ENCODE measurements around the gene TMEM245. TPM values are rescaled to one million over a fixed set of nuclear protein-coding genes. Genes with fewer than 3 reads are reported as not detected.

Gene TMEM245
- total and polyA plus RNA-seq, 4 donors = 34.7 to 82.8 (median 49.1) TPM

GRCh38 chr9:109159583-109159982 is 39.8 kb upstream of the TMEM245 start:
- H3K9me3 ChIP-seq (ENCODE audit: control insufficient read depth, insufficient read depth, low read length) = no peaks in the 10 kb centered on the region
- H3K27me3 ChIP-seq (ENCODE audit: control insufficient read depth, insufficient read depth, low read length) = no peaks in the 10 kb centered on the region
- 97% methylated on average over 4 of the region's 4 CpGs for WGBS (ENCODE audit: insufficient coverage)
- DNase-seq (ENCODE audit: low read depth in 4 of 6, low spot score in 6 of 6) = no peak
- H3K27ac ChIP-seq (ENCODE audit: low read depth, low read length) = no peak overlapping the region
- no peaks in the 10 kb centered on the region for H3K36me3 ChIP-seq (ENCODE audit: control insufficient read depth, insufficient read depth, low read length)
- no peak overlapping the region for H3K4me3 ChIP-seq (ENCODE audit: low read depth, low read length)
- no peaks in the 10 kb centered on the region for H3K4me1 ChIP-seq (ENCODE audit: control insufficient read depth, insufficient read depth, low read length)

- Histone ChIP-seq H3K9me3 (ENCODE audit: control insufficient read depth, insufficient read depth, low read length) (no peaks in the 10 kb centered on the region), H3K36me3 (ENCODE audit: control insufficient read depth, insufficient read depth, low read length) (no peaks in the 10 kb centered on the region), H3K27ac (ENCODE audit: low read depth, low read length) (no peak overlapping the region), H3K4me3 (ENCODE audit: low read depth, low read length) (no peak overlapping the region), H3K27me3 (ENCODE audit: control insufficient read depth, insufficient read depth, low read length) (no peaks in the 10 kb centered on the region), H3K4me1 (ENCODE audit: control insufficient read depth, insufficient read depth, low read length) (no peaks in the 10 kb centered on the region)
- peak in 1 of 6 donors; percentile 31 for DNase-seq (ENCODE audit: low read depth in 4 of 6, low spot score in 6 of 6)
These were observed 38.9 kb upstream of the TMEM245 start for GRCh38 chr9:109158651-109159050.

GRCh38 chr9:109156708-109157107 is 37.0 kb upstream of the TMEM245 start:
- 83% methylated on average over 1 of the region's 8 CpGs for WGBS (ENCODE audit: insufficient coverage)
- Histone ChIP-seq H3K9me3 (ENCODE audit: control insufficient read depth, insufficient read depth, low read length) (peaks cover 2% of the 10 kb centered on the region), H3K27ac (ENCODE audit: low read depth, low read length) (no peak overlapping the region), H3K4me1 (ENCODE audit: control insufficient read depth, insufficient read depth, low read length) (no peaks in the 10 kb centered on the region), H3K27me3 (ENCODE audit: control insufficient read depth, insufficient read depth, low read length) (no peaks in the 10 kb centered on the region), H3K4me3 (ENCODE audit: low read depth, low read length) (no peak overlapping the region), H3K36me3 (ENCODE audit: control insufficient read depth, insufficient read depth, low read length) (no peaks in the 10 kb centered on the region)
- DNase-seq (ENCODE audit: low read depth in 4 of 6, low spot score in 6 of 6) = no peak

- no peaks in the 10 kb centered on the region for H3K27me3 ChIP-seq (ENCODE audit: control insufficient read depth, insufficient read depth, low read length)
- peaks cover 4% of the 10 kb centered on the region for H3K36me3 ChIP-seq (ENCODE audit: control insufficient read depth, insufficient read depth, low read length)
- peaks cover 2% of the 10 kb centered on the region for H3K9me3 ChIP-seq (ENCODE audit: control insufficient read depth, insufficient read depth, low read length)
- no peak overlapping the region for H3K27ac ChIP-seq (ENCODE audit: low read depth, low read length)
- H3K4me3 ChIP-seq (ENCODE audit: low read depth, low read length) = no peak overlapping the region
- H3K4me1 ChIP-seq (ENCODE audit: control insufficient read depth, insufficient read depth, low read length) = no peaks in the 10 kb centered on the region
- 86% methylated on average over 1 of the region's 3 CpGs for WGBS (ENCODE audit: insufficient coverage)
- DNase-seq (ENCODE audit: low read depth in 4 of 6, low spot score in 6 of 6) = no peak
These were observed 31.3 kb upstream of the TMEM245 start for GRCh38 chr9:109150925-109151545.

- no peaks in the 10 kb centered on the region for H3K4me1 ChIP-seq (ENCODE audit: control insufficient read depth, insufficient read depth, low read length)
- no peak for DNase-seq (ENCODE audit: low read depth in 4 of 6, low spot score in 6 of 6)
- H3K36me3 ChIP-seq (ENCODE audit: control insufficient read depth, insufficient read depth, low read length) = peaks cover 17% of the 10 kb centered on the region
- no CpG with 5 or more reads among the region's 4 CpGs for WGBS (ENCODE audit: insufficient coverage)
- H3K9me3 ChIP-seq (ENCODE audit: control insufficient read depth, insufficient read depth, low read length) = peaks cover 2% of the 10 kb centered on the region
- H3K4me3 ChIP-seq (ENCODE audit: low read depth, low read length) = no peak overlapping the region
- no peaks in the 10 kb centered on the region for H3K27me3 ChIP-seq (ENCODE audit: control insufficient read depth, insufficient read depth, low read length)
- no peak overlapping the region for H3K27ac ChIP-seq (ENCODE audit: low read depth, low read length)
These were observed 30.0 kb upstream of the TMEM245 start for GRCh38 chr9:109149722-109150121.

- no peaks in the 10 kb centered on the region for H3K27me3 ChIP-seq (ENCODE audit: control insufficient read depth, insufficient read depth, low read length)
- no peak overlapping the region for H3K4me3 ChIP-seq (ENCODE audit: low read depth, low read length)
- H3K4me1 ChIP-seq (ENCODE audit: control insufficient read depth, insufficient read depth, low read length) = no peaks in the 10 kb centered on the region
- no peak overlapping the region for H3K27ac ChIP-seq (ENCODE audit: low read depth, low read length)
- no peak for DNase-seq (ENCODE audit: low read depth in 4 of 6, low spot score in 6 of 6)
- 94% methylated on average over 5 of the region's 5 CpGs for WGBS (ENCODE audit: insufficient coverage)
- peaks cover 22% of the 10 kb centered on the region for H3K36me3 ChIP-seq (ENCODE audit: control insufficient read depth, insufficient read depth, low read length)
- H3K9me3 ChIP-seq (ENCODE audit: control insufficient read depth, insufficient read depth, low read length) = peaks cover 2% of the 10 kb centered on the region
These were observed 29.3 kb upstream of the TMEM245 start for GRCh38 chr9:109149089-109149488.

GRCh38 chr9:109145051-109145450 is 25.3 kb upstream of the TMEM245 start:
- no peaks in the 10 kb centered on the region for H3K9me3 ChIP-seq (ENCODE audit: control insufficient read depth, insufficient read depth, low read length)
- no peaks in the 10 kb centered on the region for H3K4me1 ChIP-seq (ENCODE audit: control insufficient read depth, insufficient read depth, low read length)
- H3K27ac ChIP-seq (ENCODE audit: low read depth, low read length) = no peak overlapping the region
- 94% methylated on average over 3 of the region's 6 CpGs for WGBS (ENCODE audit: insufficient coverage)
- no peaks in the 10 kb centered on the region for H3K27me3 ChIP-seq (ENCODE audit: control insufficient read depth, insufficient read depth, low read length)
- no peak overlapping the region for H3K4me3 ChIP-seq (ENCODE audit: low read depth, low read length)
- H3K36me3 ChIP-seq (ENCODE audit: control insufficient read depth, insufficient read depth, low read length) = peaks cover 45% of the 10 kb centered on the region
- DNase-seq (ENCODE audit: low read depth in 4 of 6, low spot score in 6 of 6) = no peak

GRCh38 chr9:109143881-109144562 is 24.3 kb upstream of the TMEM245 start:
- Histone ChIP-seq H3K27ac (ENCODE audit: low read depth, low read length) (no peak overlapping the region), H3K9me3 (ENCODE audit: control insufficient read depth, insufficient read depth, low read length) (no peaks in the 10 kb centered on the region), H3K36me3 (ENCODE audit: control insufficient read depth, insufficient read depth, low read length) (peaks cover 45% of the 10 kb centered on the region), H3K27me3 (ENCODE audit: control insufficient read depth, insufficient read depth, low read length) (no peaks in the 10 kb centered on the region), H3K4me3 (ENCODE audit: low read depth, low read length) (no peak overlapping the region), H3K4me1 (ENCODE audit: control insufficient read depth, insufficient read depth, low read length) (no peaks in the 10 kb centered on the region)
- no peak for DNase-seq (ENCODE audit: low read depth in 4 of 6, low spot score in 6 of 6)
- WGBS (ENCODE audit: insufficient coverage) = 95% methylated on average over 2 of the region's 5 CpGs

GRCh38 chr9:109141375-109141774 is 21.6 kb upstream of the TMEM245 start:
- 96% methylated on average over 3 of the region's 5 CpGs for WGBS (ENCODE audit: insufficient coverage)
- Histone ChIP-seq H3K27ac (ENCODE audit: low read depth, low read length) (no peak overlapping the region), H3K4me3 (ENCODE audit: low read depth, low read length) (no peak overlapping the region), H3K4me1 (ENCODE audit: control insufficient read depth, insufficient read depth, low read length) (no peaks in the 10 kb centered on the region), H3K27me3 (ENCODE audit: control insufficient read depth, insufficient read depth, low read length) (no peaks in the 10 kb centered on the region), H3K9me3 (ENCODE audit: control insufficient read depth, insufficient read depth, low read length) (no peaks in the 10 kb centered on the region), H3K36me3 (ENCODE audit: control insufficient read depth, insufficient read depth, low read length) (peaks cover 47% of the 10 kb centered on the region)
- DNase-seq (ENCODE audit: low read depth in 4 of 6, low spot score in 6 of 6) = no peak

- H3K27ac ChIP-seq (ENCODE audit: low read depth, low read length) = no peak overlapping the region
- H3K4me3 ChIP-seq (ENCODE audit: low read depth, low read length) = no peak overlapping the region
- no peaks in the 10 kb centered on the region for H3K27me3 ChIP-seq (ENCODE audit: control insufficient read depth, insufficient read depth, low read length)
- no peak for DNase-seq (ENCODE audit: low read depth in 4 of 6, low spot score in 6 of 6)
- peaks cover 36% of the 10 kb centered on the region for H3K36me3 ChIP-seq (ENCODE audit: control insufficient read depth, insufficient read depth, low read length)
- 100% methylated on average over 1 of the region's 1 CpG for WGBS (ENCODE audit: insufficient coverage)
- H3K9me3 ChIP-seq (ENCODE audit: control insufficient read depth, insufficient read depth, low read length) = no peaks in the 10 kb centered on the region
- H3K4me1 ChIP-seq (ENCODE audit: control insufficient read depth, insufficient read depth, low read length) = no peaks in the 10 kb centered on the region
These were observed 20.1 kb upstream of the TMEM245 start for GRCh38 chr9:109139851-109140250.

All from spinal cord (tissue), 10 donors.